A549 (cell line): ENCODE measurements around the gene FOCAD. TPM values are rescaled to one million over a fixed set of nuclear protein-coding genes. Genes with fewer than 3 reads are reported as not detected.

ENCODE experiments used
- ATAC-seq, 2 experiments: fragments of 200-7000 bp in 1 of 2; fragments of >200 bp in 1 of 2; cut with Nextera tagmentation in 1 of 2; cut with Tn5 transposase in 1 of 2; 3 replicates each; pipeline versions ENCODE4 v1.8.0 to v1.9.1; 2018 to 2020; ENCODE audit warnings: mild to moderate bottlenecking in 1 of 2, moderate library complexity in 1 of 2
- CTCF ChIA-PET: fragments of 300-600 bp; sonication (Branson Sonifier 250); formaldehyde crosslinking; extraction: SDS; loops from one replicate; lab custom pipeline; 2021; ENCODE audit warnings: antibody characterized with exemption, inconsistent platforms; lab: Yijun Ruan, JAX
- POLR2A ChIA-PET: fragments of 350-600 bp; formaldehyde crosslinking; extraction: SDS; loops from one replicate; lab custom pipeline; 2021; ENCODE audit warnings: antibody characterized with exemption, inconsistent platforms; lab: Yijun Ruan, JAX
- DNase-seq, 2 experiments: peaks; one replicate each; pipeline versions ENCODE4 v3.0.0 to v3.0.0-alpha.2; 2011 to 2016; ENCODE audit warnings: low read depth in 1 of 2, low spot score in 1 of 2
- FAIRE-seq: peaks from 2 replicates; lab custom pipeline; 2011; peaks lifted over from hg19 to GRCh38; lab: Jason Lieb, UNC
- H3K27ac ChIP-seq, 2 experiments: fragments of >200 bp; sonication (Bioruptor Twin); formaldehyde crosslinking; 3 replicates each; pipeline ENCODE4 v1.5.1; 2016 to 2017
- H3K4me1 ChIP-seq: fragments of >200 bp; sonication (Bioruptor Twin); formaldehyde crosslinking; 3 replicates; pipeline ENCODE4 v1.6.1; 2016
- H3K4me2 ChIP-seq: fragments of >200 bp; sonication (Bioruptor Twin); formaldehyde crosslinking; 3 replicates; pipeline ENCODE4 v1.6.1; 2016
- H3K4me3 ChIP-seq: fragments of >200 bp; sonication (Bioruptor Twin); formaldehyde crosslinking; 3 replicates; pipeline ENCODE4 v1.5.1; 2016
- H3K9me3 ChIP-seq: fragments of >200 bp; sonication (Bioruptor Twin); formaldehyde crosslinking; 3 replicates; pipeline ENCODE4 v1.6.1; 2016
- BCL3 ChIP-seq: fragments of >200 bp; sonication (Bioruptor Twin); formaldehyde crosslinking; IDR thresholded peaks from 3 replicates; pipeline ENCODE4 v1.6.1; 2016
- CBX2 ChIP-seq: fragments of 200-600 bp; sonication (generic); IDR thresholded peaks from 2 replicates; pipeline ENCODE4 v1.6.1; 2016; ENCODE audit warnings: low read depth, mild to moderate bottlenecking, borderline replicate concordance
- CBX8 ChIP-seq: fragments of 200-600 bp; sonication (generic); IDR thresholded peaks from 2 replicates; pipeline ENCODE4 v1.6.1; 2016
- CEBPB ChIP-seq, 2 experiments: fragments of >200 bp in 1 of 2; sonication (Bioruptor Twin) in 1 of 2; formaldehyde crosslinking in 1 of 2; IDR thresholded peaks; 2 replicates each; pipeline ENCODE4 v1.6.1; 2012 to 2016
- ESRRA ChIP-seq: fragments of 150-350 bp; IDR thresholded peaks from 2 replicates; pipeline ENCODE4 v1.6.1; 2014; ENCODE audit warnings: mild to moderate bottlenecking, low read length, borderline replicate concordance
- FOSL2 ChIP-seq, 2 experiments: fragments of 450-650 bp in 1 of 2; fragments of >200 bp in 1 of 2; sonication (Bioruptor Twin) in 1 of 2; formaldehyde crosslinking; IDR thresholded peaks; 2 replicates each; pipeline versions ENCODE4 v1.5.0 to v1.6.1; 2016 to 2020; ENCODE audit warnings: mild to moderate bottlenecking in 1 of 2, moderate library complexity in 1 of 2
- HDAC2 ChIP-seq: fragments of 200-600 bp; sonication (generic); IDR thresholded peaks from 2 replicates; pipeline ENCODE4 v1.6.1; 2016
- HOXA7 ChIP-seq: fragments of 250-450 bp; sonication (Bioruptor Pico); IDR thresholded peaks from 2 replicates; pipeline ENCODE4 v1.5.0; 2020; ENCODE audit warnings: mild to moderate bottlenecking, moderate library complexity
- HOXB13 ChIP-seq: fragments of 250-450 bp; sonication (Bioruptor Pico); IDR thresholded peaks from 2 replicates; pipeline ENCODE4 v1.5.0; 2020; ENCODE audit warnings: low read depth, mild to moderate bottlenecking, moderate library complexity
- JUNB ChIP-seq: fragments of >200 bp; sonication (Bioruptor Twin); formaldehyde crosslinking; IDR thresholded peaks from 2 replicates; pipeline ENCODE4 v1.6.1; 2016
- KDM1A ChIP-seq: fragments of 200-600 bp; sonication (generic); IDR thresholded peaks from 2 replicates; pipeline ENCODE4 v1.6.1; 2016; ENCODE audit warnings: low read depth, mild to moderate bottlenecking
- MAX ChIP-seq: IDR thresholded peaks from 2 replicates; pipeline ENCODE4 v1.6.1; 2012
- NPAS2 ChIP-seq: fragments of 250-450 bp; sonication (Bioruptor Pico); IDR thresholded peaks from 2 replicates; pipeline ENCODE4 v1.8.0; 2022; ENCODE audit warnings: mild to moderate bottlenecking, moderate library complexity, borderline replicate concordance
- POLR2A ChIP-seq: IDR thresholded peaks from 2 replicates; pipeline ENCODE4 v1.6.1; 2012; ENCODE audit warnings: mild to moderate bottlenecking, low read length
- RAD21 ChIP-seq, 2 experiments: fragments of >200 bp in 1 of 2; sonication (Bioruptor Twin) in 1 of 2; formaldehyde crosslinking in 1 of 2; IDR thresholded peaks in 1 of 2; conservative IDR thresholded peaks in 1 of 2; 2 replicates in 1 of 2; 3 replicates in 1 of 2; pipeline ENCODE4 v1.6.1; 2012 to 2018; ENCODE audit warnings: inconsistent platforms in 1 of 2
- RCOR1 ChIP-seq: fragments of 150-350 bp; IDR thresholded peaks from 2 replicates; pipeline ENCODE4 v1.6.1; 2014; ENCODE audit warnings: antibody characterized with exemption, low read length, low read depth
- SMC3 ChIP-seq: fragments of >200 bp; sonication (Bioruptor Twin); formaldehyde crosslinking; IDR thresholded peaks from 3 replicates; pipeline ENCODE4 v1.6.1; 2018; ENCODE audit warnings: inconsistent platforms
- ZNF302 ChIP-seq: fragments of 250-450 bp; sonication (Bioruptor Pico); IDR thresholded peaks from 2 replicates; pipeline ENCODE4 v1.9.0; 2021; ENCODE audit warnings: inconsistent platforms, mild to moderate bottlenecking, moderate library complexity
- WGBS: methylation state at CpG from one replicate; pipeline ENCODE4 v1.1.6; 2017; ENCODE audit errors: missing lambda C conversion rate; 5-methylcytosine and 5-hydroxymethylcytosine counted together
- polyA plus RNA-seq, 4 experiments: library from polyadenylated mRNA; depleted of rRNA in 3 of 4; stranded (reverse); fragments of >200 nt; fragmentation: RNase III in 1 of 4; extraction: RNeasy Plus Mini Kit Qiagen cat#74134 plus additional on column Dnase treatment in 1 of 4; gene quantifications; 2 replicates in 3 of 4; 3 replicates in 1 of 4; pipeline ENCODE4 v1.2.3, GENCODE V29; 2011 to 2017
- TF ChIP-seq, protein P1 (sequence below): fragments of >200 bp; sonication (Bioruptor Twin); formaldehyde crosslinking; IDR thresholded peaks from 3 replicates; pipeline ENCODE4 v1.5.1; 2016
- TF ChIP-seq, protein P2 (sequence below): fragments of >200 bp; sonication (Bioruptor Twin); formaldehyde crosslinking; IDR thresholded peaks from 2 replicates; pipeline ENCODE4 v1.6.1; 2016
- TF ChIP-seq, protein P3 (sequence below): IDR thresholded peaks from 2 replicates; pipeline ENCODE4 v1.6.1; 2012; ENCODE audit warnings: low read depth, borderline replicate concordance

The FOCAD gene
- polyA plus RNA-seq, 2 of the 4 experiments (the other 2 are of a cell fraction): 22.0 to 53.8 TPM

- no peaks in the 10 kb centered on the region for H3K4me1 ChIP-seq
- FAIRE-seq: peak; percentile 43
- TF ChIP-seq RAD21 (conservative IDR thresholded peaks at IDR 0.05 in 1 of 2, IDR thresholded peaks at IDR 0.05 in 1 of 2) (peak; percentile 24 to 35; a peak in 2 of 5 replicates), ZNF302 (CRISPR knock-in tag) (no peak), SMC3 (peak; percentile 65)
- TF ChIP-seq, protein P1, sequence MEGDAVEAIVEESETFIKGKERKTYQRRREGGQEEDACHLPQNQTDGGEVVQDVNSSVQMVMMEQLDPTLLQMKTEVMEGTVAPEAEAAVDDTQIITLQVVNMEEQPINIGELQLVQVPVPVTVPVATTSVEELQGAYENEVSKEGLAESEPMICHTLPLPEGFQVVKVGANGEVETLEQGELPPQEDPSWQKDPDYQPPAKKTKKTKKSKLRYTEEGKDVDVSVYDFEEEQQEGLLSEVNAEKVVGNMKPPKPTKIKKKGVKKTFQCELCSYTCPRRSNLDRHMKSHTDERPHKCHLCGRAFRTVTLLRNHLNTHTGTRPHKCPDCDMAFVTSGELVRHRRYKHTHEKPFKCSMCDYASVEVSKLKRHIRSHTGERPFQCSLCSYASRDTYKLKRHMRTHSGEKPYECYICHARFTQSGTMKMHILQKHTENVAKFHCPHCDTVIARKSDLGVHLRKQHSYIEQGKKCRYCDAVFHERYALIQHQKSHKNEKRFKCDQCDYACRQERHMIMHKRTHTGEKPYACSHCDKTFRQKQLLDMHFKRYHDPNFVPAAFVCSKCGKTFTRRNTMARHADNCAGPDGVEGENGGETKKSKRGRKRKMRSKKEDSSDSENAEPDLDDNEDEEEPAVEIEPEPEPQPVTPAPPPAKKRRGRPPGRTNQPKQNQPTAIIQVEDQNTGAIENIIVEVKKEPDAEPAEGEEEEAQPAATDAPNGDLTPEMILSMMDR: peak; percentile 64
- no peak overlapping the region for H3K27ac ChIP-seq
- POLR2A ChIA-PET: no interaction called here
- no peaks in the 10 kb centered on the region for H3K9me3 ChIP-seq
- ATAC-seq: peak; percentile 64 to 83; a peak in 5 of 6 replicates
- DNase-seq: peak; percentile 9 to 71
- no peak overlapping the region for H3K4me2 ChIP-seq
- no peak overlapping the region for H3K4me3 ChIP-seq
- CTCF ChIA-PET: interaction anchor here (0.8 to 2.1 kb wide), 5 partner anchors 8 to 228 kb away, joined by 3 to 9 read pairs (median 6); no protein-coding TSS in a partner anchor
- 69% methylated on average over 5 of the region's 5 CpGs for WGBS
These were observed 201.0 kb downstream of the FOCAD start for GRCh38 chr9:20884985-20885593.

- no peaks in the 10 kb centered on the region for H3K4me1 ChIP-seq
- ChIA-PET POLR2A (no interaction called here), CTCF (interaction anchor here (0.6 kb wide), 1 partner anchor 219 kb away, joined by 3 read pairs; no protein-coding TSS in a partner anchor)
- no peak overlapping the region for H3K27ac ChIP-seq
- ATAC-seq (no peak), DNase-seq (no peak), FAIRE-seq (no peak)
- H3K4me3 ChIP-seq: no peak overlapping the region
- no peak for TF ChIP-seq JUNB
- TF ChIP-seq POLR2A: no peak
- no peak overlapping the region for H3K4me2 ChIP-seq
- H3K9me3 ChIP-seq: no peaks in the 10 kb centered on the region
These were observed 215.0 kb downstream of the FOCAD start for GRCh38 chr9:20898885-20899554.

DNA sequence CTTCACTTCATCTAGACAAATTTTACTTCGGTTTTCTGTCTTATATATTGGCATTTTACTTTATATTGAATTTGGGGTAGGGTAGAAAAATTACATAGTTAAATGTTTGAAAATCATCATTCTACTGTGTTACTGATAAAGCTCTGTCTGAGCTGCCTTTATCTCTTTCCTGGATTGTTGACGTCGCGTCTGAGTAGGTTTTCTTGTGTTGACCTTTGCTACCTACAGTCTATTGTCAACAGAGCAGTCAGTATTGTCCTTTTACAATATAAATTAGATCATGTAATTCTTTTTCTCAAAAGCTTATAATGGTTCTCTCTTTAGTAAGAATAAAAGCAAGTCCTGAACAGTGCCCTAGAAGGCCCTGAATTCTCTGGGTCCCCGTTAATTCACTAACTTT is 219.2 kb downstream of the FOCAD start:
- ATAC-seq: no peak
- WGBS: 86% methylated on average over 5 of the region's 5 CpGs

More for the DNA sequence above, 219.2 kb downstream of the FOCAD start:
- H3K27ac ChIP-seq: no peak overlapping the region
- FAIRE-seq (no peak), DNase-seq (no peak)
- CTCF ChIA-PET: no interaction called here
- POLR2A ChIA-PET: no interaction called here
- no peaks in the 10 kb centered on the region for H3K4me1 ChIP-seq
- H3K4me2 ChIP-seq: no peak overlapping the region
- H3K4me3 ChIP-seq: no peak overlapping the region
- TF ChIP-seq NPAS2: no peak
- no peak for TF ChIP-seq HDAC2
- no peak for TF ChIP-seq CEBPB (IDR thresholded peaks at IDR 0.05)
- TF ChIP-seq, protein P2, sequence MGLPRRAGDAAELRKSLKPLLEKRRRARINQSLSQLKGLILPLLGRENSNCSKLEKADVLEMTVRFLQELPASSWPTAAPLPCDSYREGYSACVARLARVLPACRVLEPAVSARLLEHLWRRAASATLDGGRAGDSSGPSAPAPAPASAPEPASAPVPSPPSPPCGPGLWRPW: no peak
- TF ChIP-seq JUNB: no peak
- TF ChIP-seq HOXB13: no peak
- TF ChIP-seq, protein P3, sequence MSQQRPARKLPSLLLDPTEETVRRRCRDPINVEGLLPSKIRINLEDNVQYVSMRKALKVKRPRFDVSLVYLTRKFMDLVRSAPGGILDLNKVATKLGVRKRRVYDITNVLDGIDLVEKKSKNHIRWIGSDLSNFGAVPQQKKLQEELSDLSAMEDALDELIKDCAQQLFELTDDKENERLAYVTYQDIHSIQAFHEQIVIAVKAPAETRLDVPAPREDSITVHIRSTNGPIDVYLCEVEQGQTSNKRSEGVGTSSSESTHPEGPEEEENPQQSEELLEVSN: no peak
- no peak for TF ChIP-seq KDM1A
- TF ChIP-seq CBX2: no peak
- TF ChIP-seq HOXA7 (CRISPR knock-in tag): no peak
- TF ChIP-seq ESRRA: no peak
- TF ChIP-seq RCOR1: no peak
- TF ChIP-seq CBX8: no peak
- no peak for TF ChIP-seq FOSL2 (IDR thresholded peaks at IDR 0.05)
- no peak for TF ChIP-seq FOSL2 (CRISPR knock-in tag; IDR thresholded peaks at IDR 0.05)
- TF ChIP-seq MAX: no peak
- no peak for TF ChIP-seq BCL3
- H3K9me3 ChIP-seq: no peaks in the 10 kb centered on the region
